ENCODE data around the gene FGGY.

The FGGY gene

GRCh38 chr1:59411147-59411546 is 114.3 kb downstream of the FGGY start:
- Histone ChIP-seq H3K9me2 (replicated peaks; ENCODE audit: insufficient read depth, low read length) (no peaks in the 10 kb centered on the region), H3K36me3 (ENCODE audit: low read length) (no peaks in the 10 kb centered on the region), H3K27ac (ENCODE audit: low read depth, low read length) (no peak overlapping the region), H3K79me2 (ENCODE audit: insufficient read depth, low read length) (no peaks in the 10 kb centered on the region), H4K20me1 (ENCODE audit: low read depth, low read length) (no peaks in the 10 kb centered on the region), H3F3A (ENCODE audit: insufficient read depth) (no peaks in the 10 kb centered on the region), H3K4me3 (ENCODE audit: insufficient read depth, low read length, poor library complexity, severe bottlenecking) (no peak overlapping the region), H3K9me3 (ENCODE audit: insufficient read depth, low read length) (no peaks in the 10 kb centered on the region), H3K4me2 (ENCODE audit: low read depth, low read length, poor library complexity, severe bottlenecking) (no peak overlapping the region), H2AFZ (ENCODE audit: low read depth, low read length, severe bottlenecking) (no peak overlapping the region), H3K27me3 (ENCODE audit: low read length) (no peaks in the 10 kb centered on the region), H3K9ac (ENCODE audit: low read length) (no peak overlapping the region)
- TF ChIP-seq EZH2phosphoT487 (conservative IDR thresholded peaks at IDR 0.05; ENCODE audit: low read length) (no peak), CTCF (IDR thresholded peaks at IDR 0.05; ENCODE audit: insufficient read depth, low read length, poor library complexity, severe bottlenecking) (no peak)

- no peaks in the 10 kb centered on the region for H3K36me3 ChIP-seq (ENCODE audit: low read length)
- H3K27ac ChIP-seq (ENCODE audit: low read depth, low read length), result no peak overlapping the region
- H3K4me3 ChIP-seq (ENCODE audit: insufficient read depth, low read length, poor library complexity, severe bottlenecking), result no peak overlapping the region
- H3K9me3 ChIP-seq (ENCODE audit: insufficient read depth, low read length), result no peaks in the 10 kb centered on the region
- no peaks in the 10 kb centered on the region for H3F3A ChIP-seq (ENCODE audit: insufficient read depth)
- TF ChIP-seq EZH2phosphoT487 (conservative IDR thresholded peaks at IDR 0.05; ENCODE audit: low read length), result no peak
- TF ChIP-seq CTCF (IDR thresholded peaks at IDR 0.05; ENCODE audit: insufficient read depth, low read length, poor library complexity, severe bottlenecking), result no peak
- H3K9me2 ChIP-seq (replicated peaks; ENCODE audit: insufficient read depth, low read length), result no peaks in the 10 kb centered on the region
- H3K79me2 ChIP-seq (ENCODE audit: insufficient read depth, low read length), result no peaks in the 10 kb centered on the region
- no peaks in the 10 kb centered on the region for H4K20me1 ChIP-seq (ENCODE audit: low read depth, low read length)
- H3K27me3 ChIP-seq (ENCODE audit: low read length), result no peaks in the 10 kb centered on the region
- no peak overlapping the region for H3K9ac ChIP-seq (ENCODE audit: low read length)
- H3K4me2 ChIP-seq (ENCODE audit: low read depth, low read length, poor library complexity, severe bottlenecking), result no peak overlapping the region
- H2AFZ ChIP-seq (ENCODE audit: low read depth, low read length, severe bottlenecking), result no peak overlapping the region
Measured at GRCh38 chr1:59412718-59413326, 115.9 kb downstream of the FGGY start.

- H3K9ac ChIP-seq (ENCODE audit: low read length), result no peak overlapping the region
- no peaks in the 10 kb centered on the region for H3F3A ChIP-seq (ENCODE audit: insufficient read depth)
- no peaks in the 10 kb centered on the region for H3K27me3 ChIP-seq (ENCODE audit: low read length)
- no peak overlapping the region for H2AFZ ChIP-seq (ENCODE audit: low read depth, low read length, severe bottlenecking)
- no peaks in the 10 kb centered on the region for H3K79me2 ChIP-seq (ENCODE audit: insufficient read depth, low read length)
- H3K4me3 ChIP-seq (ENCODE audit: insufficient read depth, low read length, poor library complexity, severe bottlenecking), result no peak overlapping the region
- no peaks in the 10 kb centered on the region for H4K20me1 ChIP-seq (ENCODE audit: low read depth, low read length)
- no peaks in the 10 kb centered on the region for H3K9me2 ChIP-seq (replicated peaks; ENCODE audit: insufficient read depth, low read length)
- no peaks in the 10 kb centered on the region for H3K36me3 ChIP-seq (ENCODE audit: low read length)
- H3K9me3 ChIP-seq (ENCODE audit: insufficient read depth, low read length), result no peaks in the 10 kb centered on the region
- no peak overlapping the region for H3K4me2 ChIP-seq (ENCODE audit: low read depth, low read length, poor library complexity, severe bottlenecking)
- TF ChIP-seq EZH2phosphoT487 (conservative IDR thresholded peaks at IDR 0.05; ENCODE audit: low read length) (no peak), CTCF (IDR thresholded peaks at IDR 0.05; ENCODE audit: insufficient read depth, low read length, poor library complexity, severe bottlenecking) (no peak)
- no peak overlapping the region for H3K27ac ChIP-seq (ENCODE audit: low read depth, low read length)
Measured at GRCh38 chr1:59413327-59413720, 116.4 kb downstream of the FGGY start.
